ENCODE measurements around the gene ZNF391.
"Not testable (repeated sequence)": the region's sequence is repeated elsewhere in the genome, so short reads cannot be mapped to it uniquely, and the experiment has no call there.

Gene ZNF391

GRCh38 chr6:27388293-27389197 lies at the start of gene ZNF391:
TSS of gene ZNF391 (plus strand) at chr6:27388759. CDS start at chr6:27400371, 11,612 bp downstream.
- DNase-seq: peak; percentile 62

GRCh38 chr6:27352850-27353249 lies 35.7 kb upstream of the ZNF391 start:
- DNase-seq: no peak

DNA sequence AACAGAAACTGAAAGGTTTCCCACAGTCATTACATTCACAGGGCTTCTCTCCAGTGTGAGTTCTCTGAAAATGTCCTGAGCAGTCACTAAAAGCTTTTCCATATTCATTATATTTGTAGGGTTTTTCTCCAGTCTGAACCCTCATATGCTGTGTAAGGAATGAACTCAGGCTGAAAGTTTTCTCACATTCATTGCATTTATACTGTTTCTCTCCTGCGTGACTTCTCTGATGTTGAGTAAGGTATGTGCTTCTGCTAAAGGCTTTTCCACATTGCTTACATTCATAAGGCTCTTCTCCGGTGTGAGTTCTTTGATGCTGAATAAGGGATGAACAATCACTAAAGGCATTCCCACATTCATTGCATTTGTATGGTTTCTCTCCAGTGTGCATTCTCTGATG lies 29.8 kb upstream of the ZNF391 start:
- DNase-seq: no peak

DNA sequence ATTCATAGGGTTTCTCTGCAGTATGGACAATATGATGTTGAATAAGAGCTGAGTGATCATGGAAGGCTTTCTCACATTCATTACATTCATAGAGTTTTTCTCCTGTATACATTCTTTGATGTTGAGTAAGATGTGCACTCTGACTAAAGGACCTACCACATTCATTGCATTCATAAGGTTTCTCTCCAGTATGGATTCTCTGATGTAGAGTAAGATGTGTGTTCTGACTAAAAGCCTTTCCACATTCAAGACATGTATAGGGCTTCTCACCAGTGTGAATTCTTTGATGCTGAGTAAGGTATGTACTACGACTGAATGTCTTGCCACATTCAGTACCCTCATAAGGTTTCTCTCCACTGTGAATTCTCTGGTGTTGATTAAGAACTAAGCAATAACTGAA lies 29.3 kb upstream of the ZNF391 start:
- no peak for DNase-seq

DNA sequence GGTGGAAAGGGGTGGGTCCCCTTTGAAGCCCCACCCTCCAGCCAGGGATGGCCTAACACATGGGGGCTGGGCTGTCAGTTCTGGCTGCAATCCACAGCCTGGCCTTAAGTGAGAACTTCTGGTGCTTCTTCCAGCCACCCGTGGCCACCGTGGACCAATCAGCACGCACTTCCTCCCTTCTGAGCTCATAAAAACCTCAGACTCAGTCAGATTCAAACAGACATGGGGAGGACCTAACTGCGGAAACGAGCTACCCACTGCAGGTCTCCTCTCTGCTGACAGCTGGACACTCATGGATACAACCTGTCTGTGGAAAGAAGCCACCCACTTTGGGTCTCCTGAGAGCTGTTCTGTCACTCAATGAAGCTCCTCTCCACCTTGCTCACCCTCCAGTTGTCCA lies 20.4 kb upstream of the ZNF391 start:
- no peak for DNase-seq

DNA sequence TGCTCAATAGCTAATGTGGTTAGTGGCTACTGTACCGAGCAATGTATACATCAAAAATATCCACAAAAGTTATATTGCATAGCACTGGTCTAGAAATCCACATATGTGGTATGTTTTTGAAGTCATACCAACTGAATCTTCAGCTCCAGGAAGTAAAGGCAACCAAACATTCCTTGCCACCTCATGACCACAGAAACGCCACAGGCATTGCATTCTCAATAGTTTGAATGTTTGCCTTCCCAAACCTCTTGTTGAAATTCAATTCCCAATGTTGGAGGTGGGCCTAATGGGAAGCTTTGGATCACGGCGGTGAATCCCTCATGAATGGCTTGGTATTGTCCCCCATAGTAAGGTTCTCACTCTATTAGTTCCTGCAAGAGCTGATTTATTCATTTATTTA lies 18.2 kb upstream of the ZNF391 start:
- DNase-seq: no peak

DNA sequence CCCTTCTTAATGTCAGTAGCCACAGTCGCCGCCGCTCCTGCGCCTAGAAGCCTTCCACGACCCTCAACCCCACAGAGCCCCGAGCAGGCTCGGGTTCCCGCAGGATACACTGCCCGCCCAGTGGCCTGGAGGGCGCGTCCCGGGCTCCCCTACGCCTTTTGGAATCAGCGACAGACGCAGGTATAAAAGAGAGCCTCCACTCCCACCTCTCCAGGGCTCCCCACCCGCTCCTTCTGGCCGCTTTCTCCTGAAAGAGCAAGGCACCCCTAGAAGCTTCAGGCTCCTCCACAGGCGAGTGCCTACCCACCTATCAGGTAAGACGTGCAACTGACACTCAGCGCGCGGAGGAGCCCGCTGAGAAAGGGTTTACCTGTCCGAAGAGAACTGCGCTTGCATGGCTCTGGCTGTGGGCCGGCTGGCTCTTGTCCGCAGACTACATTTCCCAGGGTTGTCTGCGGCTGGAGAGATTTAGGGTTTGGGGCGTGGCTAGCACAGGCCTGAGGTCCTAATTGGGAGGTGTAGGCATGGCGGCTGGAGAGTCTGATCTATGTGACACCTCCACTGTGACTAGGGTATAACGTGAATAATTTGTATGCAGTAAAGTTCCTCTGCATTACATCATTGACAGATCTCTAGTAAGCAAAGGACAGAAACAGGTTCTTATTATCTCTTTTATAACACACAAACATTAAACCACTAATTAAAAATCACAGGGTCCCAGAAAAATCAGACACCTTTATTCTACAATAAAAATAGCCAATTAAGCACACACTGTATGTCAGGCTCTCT lies 13.5 kb upstream of the ZNF391 start:
- DNase-seq: no peak

- DNase-seq: no peak
These were observed 12.9 kb upstream of the ZNF391 start for GRCh38 chr6:27375613-27376079.

GRCh38 chr6:27378406-27378805 lies 10.2 kb upstream of the ZNF391 start:
- not testable (repeated sequence) for DNase-seq

GRCh38 chr6:27381001-27381400 lies 7.6 kb upstream of the ZNF391 start:
- not testable (repeated sequence) for DNase-seq

- no peak for DNase-seq
These were observed 5.5 kb upstream of the ZNF391 start for GRCh38 chr6:27383011-27383410.

- no peak for DNase-seq
These were observed 5.1 kb upstream of the ZNF391 start for GRCh38 chr6:27383481-27383880.

DNA sequence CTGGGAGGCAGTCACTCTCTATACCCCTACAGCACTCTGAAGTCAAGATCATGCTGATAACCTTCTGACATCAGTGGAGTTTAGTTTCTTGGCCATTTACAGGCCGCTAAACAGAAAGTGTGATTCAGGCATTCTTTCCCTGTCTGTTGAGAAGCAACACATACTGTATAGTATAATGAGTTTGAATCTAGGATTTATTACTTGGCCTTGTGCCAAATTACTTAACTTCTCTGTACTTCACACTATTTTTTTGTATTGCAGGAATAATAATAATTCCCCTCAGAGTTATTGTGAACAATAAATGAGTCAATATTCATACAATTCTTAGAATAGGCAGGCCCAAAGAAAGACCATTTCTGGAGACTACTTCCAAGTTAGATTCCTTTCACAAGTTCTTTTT lies 4.1 kb downstream of the ZNF391 start:
- DNase-seq: no peak

DNA sequence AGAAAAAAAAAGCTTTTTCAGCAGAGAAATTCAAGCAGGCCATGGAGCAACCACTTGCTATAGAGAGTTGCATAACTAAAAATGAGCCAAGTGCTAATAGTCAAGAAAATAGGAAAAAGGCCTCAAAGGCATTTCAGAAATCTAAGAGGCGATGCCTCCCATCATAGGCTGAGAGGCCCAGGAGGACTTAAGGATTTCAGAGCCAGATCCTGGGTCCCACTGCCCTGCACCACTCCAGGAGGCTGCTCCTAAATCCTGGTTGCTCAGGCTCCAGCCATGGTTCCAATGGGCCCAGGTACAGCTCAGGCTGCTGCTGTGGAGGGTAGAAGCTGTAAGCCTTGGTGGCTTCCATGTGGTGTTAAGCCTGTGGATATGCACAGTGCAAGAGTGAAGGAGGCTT lies 5.5 kb downstream of the ZNF391 start:
- DNase-seq: no peak

DNA sequence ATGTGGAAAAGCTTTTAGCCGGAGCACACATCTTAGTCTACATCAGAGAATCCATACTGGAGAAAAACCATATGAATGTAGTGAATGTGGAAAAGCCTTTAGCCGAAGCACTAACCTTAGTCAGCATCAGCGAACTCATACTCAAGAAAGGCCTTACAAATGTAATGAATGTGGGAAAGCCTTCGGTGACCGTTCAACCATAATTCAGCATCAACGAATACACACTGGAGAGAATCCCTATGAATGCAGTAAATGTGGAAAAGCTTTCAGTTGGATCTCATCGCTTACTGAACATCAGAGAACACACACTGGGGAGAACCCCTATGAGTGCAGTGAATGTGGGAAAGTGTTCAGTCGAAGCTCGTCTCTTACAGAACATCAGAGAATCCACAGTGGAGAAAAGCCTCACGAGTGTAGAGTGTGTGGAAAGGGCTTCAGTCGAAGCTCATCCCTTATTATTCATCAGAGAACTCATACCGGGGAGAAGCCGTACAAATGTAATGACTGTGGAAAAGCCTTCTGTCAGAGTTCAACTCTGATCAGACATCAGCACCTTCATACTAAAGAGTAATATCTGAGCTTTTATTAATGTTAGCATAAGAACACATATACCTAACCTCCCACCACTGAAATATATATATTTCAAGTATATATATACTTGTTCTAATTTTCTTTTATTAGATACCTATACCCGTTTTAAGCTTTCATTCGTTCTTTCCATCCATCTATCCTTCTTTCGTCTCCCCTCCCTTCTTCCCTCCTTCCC lies 12.5 kb downstream of the ZNF391 start:
- DNase-seq: no peak

- DNase-seq: no peak
These were observed 17.5 kb downstream of the ZNF391 start for GRCh38 chr6:27406085-27406484.

GRCh38 chr6:27407153-27407814 lies 18.7 kb downstream of the ZNF391 start:
- DNase-seq: no peak

DNA sequence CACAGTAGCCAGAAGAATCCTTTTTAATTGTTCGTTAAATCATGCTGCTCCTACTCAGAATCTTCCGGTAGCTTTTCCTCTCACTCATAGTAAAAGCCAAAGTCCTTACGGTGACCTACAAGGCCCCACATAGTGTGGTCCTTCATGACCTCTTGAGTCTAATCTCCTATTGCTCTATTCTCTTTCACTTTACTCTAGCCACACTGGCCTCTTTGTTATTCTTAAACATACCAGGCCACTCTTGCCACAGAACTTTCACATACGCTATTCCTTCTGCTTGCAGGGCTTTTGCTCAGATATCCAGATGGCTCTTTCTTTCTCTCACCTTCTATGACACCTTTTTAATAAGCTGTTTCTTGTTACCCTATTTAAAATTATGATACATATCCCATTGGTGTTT lies 25.7 kb downstream of the ZNF391 start:
- DNase-seq: no peak

GRCh38 chr6:27414996-27415395 lies 26.4 kb downstream of the ZNF391 start:
- no peak for DNase-seq

DNA sequence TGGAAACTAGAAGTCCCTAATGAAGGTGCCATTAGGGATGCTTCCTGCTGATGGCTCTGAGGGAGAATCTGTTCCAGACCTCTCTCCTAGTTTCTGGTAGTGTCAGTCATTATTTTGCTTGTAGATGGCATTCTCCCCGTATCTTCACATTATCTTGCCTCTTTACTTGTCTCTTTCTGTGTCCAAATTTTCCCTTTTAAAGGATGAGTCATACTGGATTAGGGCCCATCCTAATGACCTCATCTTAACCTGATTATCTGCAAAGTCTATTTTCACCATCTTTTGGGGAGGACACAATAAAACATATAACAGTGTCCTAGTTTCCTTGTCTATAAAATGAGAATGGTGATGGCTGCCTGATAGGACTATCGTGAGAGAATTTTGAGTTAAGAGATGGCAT lies 27.3 kb downstream of the ZNF391 start:
- DNase-seq: no peak

DNA sequence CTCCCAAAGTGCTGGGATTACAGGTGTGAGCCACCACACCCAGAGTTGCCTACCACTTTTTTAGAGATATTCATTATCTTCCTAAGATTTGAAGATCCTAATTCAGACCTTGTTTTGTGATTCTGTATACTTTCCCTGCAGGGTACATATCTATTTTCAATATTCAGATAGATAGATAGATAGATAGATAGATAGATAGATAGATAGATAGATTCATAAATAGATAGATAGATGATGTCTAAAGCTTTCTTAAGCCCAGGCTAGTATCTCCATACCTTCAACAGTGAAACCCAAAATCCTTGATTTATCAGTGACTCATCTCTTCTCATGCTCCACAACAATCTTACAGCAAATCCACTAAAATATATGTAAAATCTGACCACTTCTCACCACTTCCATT lies 30.8 kb downstream of the ZNF391 start:
- no peak for DNase-seq

- DNase-seq: no peak
These were observed 34.2 kb downstream of the ZNF391 start for GRCh38 chr6:27422651-27423332.

Measured in NCI-H446 treated with DMSO at 0.1 percent for 48 hours (cell line).